Stimulated activated CD8-positive, alpha-beta memory T cell treated with anti-CD3 and anti-CD28 coated beads, Interleukin-12 subunit alpha, Interleukin-12 subunit beta, amount 100 ng/mL, for 1 hour (primary cell): Measurements from ENCODE around the gene KRTAP12-3.
"Not testable (repeated sequence)": the region's sequence is repeated elsewhere in the genome, so short reads cannot be mapped to it uniquely, and the experiment has no call there.

Experiments used
- DNase-seq: peaks from one replicate; pipeline ENCODE4 v3.0.0-alpha.2; 2020; ENCODE audit warnings: low read depth

The KRTAP12-3 gene

DNA sequence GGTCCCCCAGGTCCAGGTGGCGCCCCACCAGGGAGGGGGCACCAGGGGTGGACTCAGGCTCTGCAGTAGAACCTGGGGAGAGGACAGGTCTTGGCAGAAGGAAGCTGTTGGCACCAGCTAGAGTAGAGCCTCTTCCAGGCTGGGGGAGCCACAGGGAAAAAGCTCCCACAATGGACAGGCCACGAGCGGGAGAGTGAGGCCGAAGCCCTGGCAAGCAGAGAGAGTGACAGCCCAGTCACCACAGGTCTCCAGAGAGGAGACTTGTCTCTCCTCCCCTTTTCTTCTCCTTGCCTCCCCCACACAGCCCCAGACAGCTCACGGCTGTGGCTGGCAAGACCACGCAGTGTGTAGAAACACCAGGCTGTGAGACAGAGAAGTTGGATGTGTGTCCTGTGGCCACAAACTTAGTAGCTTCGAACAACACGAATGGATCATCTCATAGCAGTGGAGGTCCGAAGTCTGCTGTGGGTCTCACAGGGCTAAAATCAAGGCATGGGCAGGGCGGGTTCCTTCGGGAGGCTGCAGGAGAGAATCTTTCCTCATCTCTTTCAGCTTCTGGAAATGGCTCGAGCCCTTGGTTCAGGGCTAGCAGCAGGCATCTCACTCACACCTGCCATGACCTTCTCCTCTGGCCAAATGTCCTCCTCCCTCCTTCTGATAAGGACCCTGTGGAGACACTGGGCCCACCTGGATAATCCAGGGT lies 6.6 kb upstream of the KRTAP12-3 start:
- DNase-seq: no peak

DNA sequence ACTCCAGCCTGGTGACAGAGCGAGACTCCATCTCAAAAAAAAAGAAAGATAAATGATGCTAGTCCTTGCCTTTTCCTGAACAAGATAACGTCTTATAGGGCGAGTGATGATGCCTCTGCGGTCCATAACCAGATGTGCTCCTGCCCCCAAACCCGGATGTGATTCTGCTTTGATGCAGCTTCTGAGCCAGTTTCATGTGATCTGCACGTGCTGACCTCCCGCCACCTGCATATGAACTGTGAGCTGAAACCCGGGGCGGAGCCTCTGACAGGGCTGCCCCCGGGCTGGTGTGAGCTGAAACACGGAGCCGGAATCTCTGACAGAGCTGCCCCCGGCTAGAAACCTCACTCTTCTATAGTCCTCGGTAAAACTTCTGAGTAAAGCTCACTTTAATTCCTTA lies 4.6 kb upstream of the KRTAP12-3 start:
- no peak for DNase-seq

DNA sequence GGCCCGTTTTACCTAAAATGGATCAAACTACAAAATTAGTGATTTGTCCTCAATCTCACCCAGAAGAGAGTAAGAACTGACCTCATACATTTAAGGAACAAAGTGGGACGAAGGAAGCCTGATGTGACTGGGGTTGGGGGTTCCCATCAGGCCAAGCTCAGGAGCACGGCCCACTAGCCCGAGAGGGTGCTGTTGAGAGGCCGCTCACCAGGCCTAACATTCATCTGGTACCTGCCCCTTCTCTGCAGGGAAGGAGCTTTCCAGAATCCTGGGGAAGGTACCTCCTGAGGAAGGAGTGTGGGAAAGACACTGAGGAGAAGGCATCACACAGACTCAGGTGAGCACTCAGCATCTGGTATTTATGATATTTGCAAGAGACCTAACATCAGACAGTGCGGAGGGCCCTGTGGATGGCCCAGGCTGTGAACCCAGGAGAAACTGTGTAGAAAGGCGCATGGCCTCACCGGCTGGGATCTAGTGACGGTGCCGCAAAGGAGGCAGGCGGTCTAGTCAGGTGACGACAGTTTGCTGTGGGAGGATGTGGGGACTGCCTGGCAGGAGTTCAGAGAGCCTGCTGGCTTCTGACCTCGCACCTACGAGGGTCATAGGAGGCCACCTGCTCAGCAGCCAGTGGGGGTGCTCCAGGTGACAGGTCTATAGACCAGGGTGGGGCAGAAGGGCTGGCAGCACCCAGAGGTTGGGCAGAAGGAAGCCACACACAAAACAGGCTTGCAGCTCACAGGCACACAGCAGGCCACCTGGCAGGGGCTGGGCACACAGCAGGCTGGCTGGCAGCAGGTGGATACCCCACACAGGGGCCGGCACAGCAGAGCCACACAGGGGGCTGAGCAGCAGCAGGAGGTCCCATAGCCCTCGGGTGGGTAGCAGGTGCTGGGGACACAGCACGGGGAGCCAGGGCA lies 3.8 kb upstream of the KRTAP12-3 start:
- peak; percentile 27 for DNase-seq

DNA sequence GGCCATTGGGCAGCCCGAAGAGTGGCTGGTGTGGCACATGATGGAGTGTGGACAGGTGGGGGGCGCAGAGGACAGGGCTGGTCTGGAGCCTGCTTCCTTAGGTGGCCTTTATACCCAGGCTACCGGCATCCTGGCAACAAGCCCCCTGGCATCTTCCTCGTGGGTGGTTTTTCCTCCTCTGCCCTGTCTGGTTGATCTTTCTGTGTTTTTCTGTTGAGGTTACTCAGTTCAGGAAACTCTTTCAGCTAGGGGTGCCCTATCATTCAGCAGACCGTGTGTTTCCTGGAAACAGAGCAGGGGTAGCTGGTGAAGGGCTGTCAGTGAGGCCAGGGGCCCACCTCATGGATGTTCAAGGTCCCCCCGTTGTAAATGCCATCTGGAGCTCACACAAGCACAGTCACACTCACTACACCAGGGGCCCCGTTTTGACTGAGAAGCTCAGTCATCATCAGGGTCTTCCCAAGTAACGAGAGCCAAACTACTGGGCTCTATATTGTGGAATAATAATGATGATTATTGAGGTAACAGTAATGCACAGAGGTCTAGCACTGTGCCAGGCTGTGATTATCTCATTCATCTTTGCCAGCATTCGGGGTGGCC lies 3.1 kb upstream of the KRTAP12-3 start, which contains the start of gene KRTAP12-4:
Gene KRTAP12-4, minus strand, starts transcription at position 84 of the 600 bp plus-strand sequence. Its CDS starts 45 bp downstream, at position 39.
- no peak for DNase-seq

DNA sequence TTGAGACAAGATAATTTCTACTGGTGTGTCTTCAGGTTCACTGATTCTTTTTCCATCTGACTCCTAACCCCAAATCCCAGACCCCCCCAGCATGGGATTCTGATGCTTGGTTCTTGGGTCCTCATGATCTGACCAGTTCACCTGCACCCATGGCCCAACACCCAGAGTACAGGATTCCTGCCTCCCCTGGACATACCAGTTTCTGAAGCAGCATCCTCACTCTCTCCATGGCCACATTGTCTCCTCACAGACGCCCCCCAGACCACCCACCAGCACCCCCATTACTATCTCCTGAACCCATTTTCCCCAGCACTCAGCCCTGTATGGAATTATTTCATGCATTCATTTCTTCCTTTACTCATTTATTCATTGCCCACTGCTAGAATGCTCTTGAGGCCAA lies 864 bp upstream of the KRTAP12-3 start:
- no peak for DNase-seq

DNA sequence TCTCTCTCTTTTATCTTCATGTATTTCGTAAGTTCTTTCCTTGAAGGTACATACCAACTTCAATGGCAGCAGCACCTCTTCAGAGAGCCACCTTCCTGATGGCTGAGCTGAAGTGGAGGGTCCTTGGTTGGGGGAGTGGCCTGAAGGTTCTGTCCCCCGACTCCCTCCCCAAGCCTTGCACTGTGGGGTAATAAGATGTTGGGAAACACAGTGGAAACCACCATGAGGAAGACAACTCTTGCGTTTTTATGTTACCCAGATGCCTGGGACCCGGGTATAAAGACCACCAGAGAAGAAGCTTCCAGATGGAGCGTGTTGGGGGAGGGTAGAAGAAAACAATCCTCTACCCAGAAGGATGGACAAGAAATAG lies 794 bp downstream of the KRTAP12-3 start:
- no peak for DNase-seq

DNA sequence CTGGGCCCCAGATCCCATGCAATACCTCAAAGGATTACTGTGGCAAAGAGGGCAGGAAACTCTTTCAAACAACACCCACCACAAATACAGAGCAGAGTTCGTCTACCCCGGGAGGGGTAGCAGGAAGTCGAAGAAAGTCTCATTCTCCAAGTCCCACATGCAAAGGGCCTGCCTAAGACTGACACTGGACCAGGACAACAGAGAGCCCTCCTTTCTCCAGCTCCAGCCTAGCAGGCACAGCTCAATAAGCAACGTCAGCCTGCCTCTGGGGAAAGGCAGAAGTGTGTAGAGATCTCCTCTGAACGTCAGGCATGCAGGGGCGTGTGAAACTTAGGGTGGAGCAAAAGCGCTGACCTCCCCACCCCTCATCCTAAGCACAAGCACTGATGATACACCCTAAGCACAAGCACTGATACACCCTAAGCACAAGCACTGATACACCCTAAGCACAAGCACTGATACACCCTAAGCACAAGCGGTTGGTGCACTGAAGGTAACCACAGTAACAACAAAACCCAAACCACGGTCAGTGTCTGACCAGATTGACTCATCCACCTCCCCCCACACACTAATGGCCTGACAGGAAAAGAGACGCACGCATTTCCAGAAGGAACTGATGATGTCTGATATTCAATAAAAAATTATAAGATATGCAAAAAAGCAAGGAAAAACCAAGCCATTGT lies 1.3 kb downstream of the KRTAP12-3 start:
- DNase-seq: no peak

DNA sequence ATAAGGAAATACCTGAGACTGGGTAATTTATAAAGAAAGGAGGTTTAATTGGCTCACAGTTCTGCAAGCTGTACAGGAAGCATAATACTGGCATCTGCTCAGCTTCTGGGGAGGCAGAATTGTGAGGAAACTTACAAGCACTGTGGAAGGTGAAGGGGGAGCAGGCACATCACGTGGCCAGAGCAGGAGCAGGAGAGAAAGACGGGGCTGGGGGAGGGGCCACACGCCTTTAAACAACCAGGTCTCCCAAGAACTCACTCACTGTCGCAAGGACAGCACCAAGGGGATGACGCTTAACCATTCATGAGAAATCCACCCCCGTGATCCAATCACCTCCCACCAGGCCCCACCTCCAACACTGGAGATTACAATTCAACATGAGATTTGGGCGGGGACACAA lies 3.8 kb downstream of the KRTAP12-3 start:
- not testable (repeated sequence) for DNase-seq

DNA sequence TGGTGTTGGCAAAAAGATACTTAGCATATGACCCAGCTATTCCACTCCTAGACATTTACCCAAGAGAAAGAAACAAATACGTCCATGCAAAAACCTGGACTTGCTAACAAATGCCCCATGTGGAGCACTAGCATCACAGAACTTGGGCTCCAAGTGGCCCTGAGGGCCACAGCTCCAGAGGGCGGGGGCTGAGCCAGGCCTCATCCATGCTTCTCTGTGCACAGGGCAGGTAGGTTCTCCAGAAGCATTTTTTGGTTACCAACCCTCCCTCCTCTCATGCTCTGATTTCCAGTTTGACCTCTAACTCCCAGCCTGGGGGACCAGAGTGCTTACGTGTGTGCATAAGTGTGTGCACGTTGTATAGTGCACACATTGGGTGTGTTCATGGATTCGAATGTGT lies 7.0 kb downstream of the KRTAP12-3 start:
- no peak for DNase-seq

DNA sequence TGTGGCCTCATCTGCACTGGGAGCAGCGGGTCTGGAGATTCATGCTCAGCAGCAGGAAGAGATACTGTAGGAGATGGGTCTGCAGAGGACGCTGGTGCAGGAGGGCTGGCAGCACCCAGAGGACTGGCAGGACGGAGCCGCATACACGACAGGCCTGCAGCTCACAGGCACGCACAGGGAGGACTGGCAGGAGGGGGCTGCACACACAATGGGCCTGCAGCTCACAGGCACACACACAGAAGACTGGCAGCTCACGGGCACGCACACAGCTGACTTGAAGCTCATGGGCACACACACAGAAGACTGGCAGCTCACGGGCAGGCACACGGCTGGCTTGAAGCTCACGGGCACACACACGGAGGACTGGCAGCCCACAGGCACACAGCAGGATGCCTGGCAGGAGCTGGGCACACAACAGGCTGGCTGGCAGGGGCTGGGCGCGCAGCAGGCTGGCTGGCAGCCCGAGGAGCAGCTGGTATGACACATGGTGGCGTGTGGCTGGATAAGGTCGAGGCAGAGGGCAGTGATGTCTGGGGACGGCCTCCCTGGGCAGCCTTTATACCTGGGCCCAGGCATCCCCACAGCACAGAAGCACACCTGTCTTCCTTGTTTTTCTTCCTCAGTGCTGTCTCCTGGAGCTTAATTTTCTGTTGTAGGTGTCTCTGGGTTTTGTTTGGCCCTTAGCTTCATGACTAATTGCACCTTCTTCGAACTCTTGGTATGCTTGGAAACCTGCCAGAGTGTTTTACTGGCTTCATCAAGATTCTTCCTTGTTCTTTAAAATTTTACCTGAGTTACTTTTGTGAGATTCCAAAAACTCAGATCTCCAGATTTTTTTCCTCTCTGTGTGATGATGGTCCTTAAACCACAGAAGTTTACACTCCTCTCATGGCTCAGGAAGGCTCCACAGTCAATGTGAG lies 8.9 kb downstream of the KRTAP12-3 start, which contains the start of gene KRTAP12-2:
Gene KRTAP12-2, minus strand, starts transcription at position 527 of the 920 bp plus-strand sequence. Its CDS starts 41 bp downstream, at position 486.
- no peak for DNase-seq

DNA sequence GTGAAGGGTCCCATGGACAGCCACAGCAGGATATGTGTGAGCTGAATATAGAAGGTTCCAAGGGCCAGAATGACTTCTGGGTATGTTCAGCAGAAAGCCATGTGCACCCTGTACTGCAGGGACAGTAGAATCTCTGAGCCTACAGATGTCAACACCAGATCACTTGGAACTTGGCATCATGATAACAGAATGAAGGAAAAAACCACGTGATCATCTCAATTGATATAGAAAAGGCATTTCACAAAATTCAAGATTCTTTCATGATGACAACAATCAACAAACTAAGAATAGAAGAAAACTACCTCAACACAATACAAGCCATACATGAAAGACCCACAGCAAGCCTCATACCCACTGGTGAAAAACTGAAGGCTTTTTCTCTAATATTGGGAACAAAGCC lies 9.9 kb downstream of the KRTAP12-3 start:
- DNase-seq: no peak

DNA sequence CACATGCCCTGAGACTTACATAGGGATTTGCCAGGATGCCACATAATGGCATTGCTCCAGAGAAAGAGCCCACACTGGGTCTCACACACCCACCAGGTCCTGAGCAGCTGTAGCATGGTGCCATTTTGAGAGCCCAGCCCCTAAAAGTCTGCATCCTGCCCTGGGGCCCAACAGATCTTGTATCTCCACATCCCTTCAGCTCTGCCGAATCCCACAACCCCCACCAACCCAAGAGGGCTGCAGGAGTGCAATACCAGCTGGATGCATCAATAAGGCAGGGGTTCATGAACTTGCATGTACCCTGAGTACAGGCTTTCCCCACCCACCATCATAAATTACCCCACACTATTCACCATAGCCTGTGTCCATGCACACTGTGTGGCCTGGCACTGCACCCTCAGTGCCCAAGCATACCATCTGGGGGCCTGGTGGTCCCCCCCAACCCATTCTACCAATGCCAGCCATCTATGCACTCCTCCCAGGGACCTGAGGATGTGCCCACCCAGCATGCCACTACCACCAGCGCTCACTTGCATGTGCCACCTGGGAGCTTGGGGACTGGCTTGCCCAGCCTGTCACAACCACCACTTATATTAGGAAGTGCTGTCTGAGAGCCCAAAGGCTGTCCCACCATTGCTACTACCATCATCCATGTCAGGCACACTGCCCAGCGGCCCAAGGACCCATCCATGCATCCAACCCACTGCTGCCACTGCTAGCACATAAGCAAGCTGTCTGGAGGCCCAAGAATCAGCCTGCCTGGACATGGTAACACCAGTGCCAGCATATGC lies 13.1 kb downstream of the KRTAP12-3 start:
- DNase-seq: no peak

DNA sequence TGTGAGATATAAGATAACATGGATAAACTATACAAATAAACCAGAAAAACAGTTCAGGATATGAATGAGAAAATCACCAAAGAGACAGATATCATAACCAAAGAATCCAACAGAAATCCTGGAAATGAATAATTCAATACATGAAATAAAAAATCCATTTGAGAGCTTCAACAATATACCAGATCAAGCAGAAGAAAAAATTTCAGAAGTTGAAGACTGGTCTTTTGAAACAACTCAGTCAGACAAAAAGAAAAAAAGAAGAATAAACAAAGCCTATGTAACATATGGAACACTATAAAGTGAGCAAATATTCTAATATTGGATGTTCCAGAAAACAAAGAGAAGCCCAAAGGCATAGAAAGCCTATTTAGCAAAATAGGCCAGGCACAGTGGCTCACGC lies 14.2 kb downstream of the KRTAP12-3 start:
- no peak for DNase-seq

DNA sequence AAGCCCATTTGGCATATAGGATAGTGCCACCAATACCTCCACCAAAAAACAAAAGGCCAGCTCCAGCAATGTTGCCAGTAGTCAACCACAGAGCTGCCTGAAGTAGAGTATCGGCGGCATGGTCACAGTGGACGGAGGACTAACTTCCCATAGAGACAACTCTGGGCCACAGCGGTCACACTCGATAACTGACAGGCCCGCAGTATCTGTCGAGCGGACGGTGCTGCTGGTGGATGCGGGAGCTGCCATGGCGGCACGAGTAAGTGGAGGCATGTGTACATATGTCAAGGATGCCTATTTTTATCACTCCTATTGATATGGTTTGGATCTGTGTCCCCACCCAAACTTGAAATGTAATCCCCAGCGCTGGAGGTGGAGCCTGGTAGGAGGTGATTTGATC lies 20.1 kb downstream of the KRTAP12-3 start:
- no peak for DNase-seq

DNA sequence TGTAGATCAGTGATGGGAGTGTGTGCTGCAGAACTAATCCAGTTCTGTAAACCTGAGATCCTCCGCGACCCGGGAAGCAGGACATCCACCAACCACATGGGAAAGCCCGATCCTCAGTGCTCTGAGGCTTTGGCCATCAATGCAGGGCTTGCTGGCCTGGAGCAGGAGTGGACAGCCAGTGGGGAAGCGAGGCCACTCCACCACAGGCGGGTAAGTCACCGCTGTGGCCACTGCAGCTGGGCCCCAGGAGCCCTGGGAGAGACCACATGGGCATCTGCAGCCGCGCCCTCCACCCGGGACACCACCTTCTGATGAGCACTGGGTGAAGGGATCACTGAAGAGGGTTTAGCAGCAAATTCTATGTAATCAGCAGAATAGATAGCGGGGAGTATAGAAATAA lies 23.4 kb downstream of the KRTAP12-3 start:
- no peak for DNase-seq

DNA sequence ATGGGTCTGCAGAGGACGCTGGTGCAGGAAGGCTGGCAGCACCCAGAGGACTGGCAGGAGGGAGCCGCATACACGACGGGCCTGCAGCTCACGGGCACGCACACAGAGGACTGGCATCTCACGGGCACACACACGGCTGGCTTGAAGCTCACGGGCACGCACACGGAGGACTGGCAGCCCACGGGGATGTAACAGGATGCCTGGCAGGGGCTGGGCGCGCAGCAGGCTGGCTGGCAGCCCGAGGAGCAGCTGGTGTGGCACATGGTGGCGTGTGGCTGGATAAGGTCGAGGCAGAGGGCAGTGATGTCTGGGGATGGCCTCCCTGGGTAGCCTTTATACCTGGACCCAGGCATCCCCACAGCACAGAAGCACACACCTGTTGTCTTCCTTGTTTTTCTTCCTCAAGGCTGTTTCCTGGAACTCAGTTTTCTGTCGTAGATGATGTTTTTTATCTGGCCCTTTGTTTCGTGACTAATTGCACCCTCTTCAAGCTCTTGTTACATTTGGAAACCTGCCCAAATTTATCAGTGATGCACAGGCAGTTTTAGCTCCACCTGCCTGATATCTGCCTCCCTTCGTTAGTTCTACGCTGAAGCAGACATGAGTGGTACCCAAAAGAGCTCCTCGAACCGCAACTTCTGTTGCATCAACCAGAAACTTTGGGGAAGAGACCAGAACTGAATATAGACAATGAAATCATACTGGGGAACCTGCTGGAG lies 24.3 kb downstream of the KRTAP12-3 start, which contains the start of gene KRTAP12-1:
Gene KRTAP12-1, minus strand, starts transcription at position 303 of the 719 bp plus-strand sequence. Its CDS starts 40 bp downstream, at position 263.
- DNase-seq: no peak

DNA sequence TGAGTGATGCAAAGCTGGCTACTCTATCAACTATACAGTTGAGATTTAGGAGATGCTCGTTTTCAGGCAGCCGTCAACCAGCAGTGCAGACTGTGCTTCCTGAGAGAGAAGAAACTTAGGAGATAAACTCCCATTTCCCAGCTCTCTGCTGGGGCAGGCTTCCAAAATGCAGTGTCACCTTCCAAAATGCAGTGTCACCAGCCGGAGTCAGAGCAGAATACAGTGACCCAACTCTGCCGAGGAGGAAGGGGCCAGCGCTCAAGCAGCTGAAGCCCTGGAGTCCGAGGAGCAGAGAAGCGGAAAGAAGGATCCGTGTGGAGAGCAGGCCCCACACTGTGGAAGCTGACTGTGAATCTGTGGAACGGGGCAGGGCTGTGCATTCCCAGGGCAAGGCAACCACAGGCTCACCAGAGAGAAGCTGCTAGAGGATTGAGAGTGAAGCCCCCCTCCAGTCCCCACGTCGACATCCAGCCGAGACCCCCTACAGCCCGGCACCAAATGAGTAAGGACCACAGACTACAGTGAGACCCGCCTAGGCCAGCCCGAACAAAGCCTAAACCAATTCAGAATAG lies 24.9 kb downstream of the KRTAP12-3 start:
- no peak for DNase-seq

DNA sequence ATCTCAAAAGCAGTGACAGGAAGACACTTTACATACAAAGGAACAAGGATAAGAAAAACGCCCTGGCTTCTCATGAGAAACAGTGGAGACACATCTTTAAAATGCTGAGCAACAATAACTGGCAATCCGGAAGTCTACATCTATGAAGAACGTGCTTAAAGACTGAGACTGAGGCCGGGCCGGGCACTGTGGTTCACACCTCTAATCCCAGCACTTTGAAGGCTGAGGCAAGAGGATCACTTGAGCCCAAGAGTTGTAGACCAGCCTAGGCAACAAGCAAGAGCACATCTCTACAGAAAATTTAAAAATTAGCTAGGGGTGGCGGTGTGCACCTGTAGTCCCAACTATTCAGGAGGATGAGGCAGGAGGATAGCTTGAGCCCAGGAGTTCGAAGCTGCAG lies 26.3 kb downstream of the KRTAP12-3 start:
- no peak for DNase-seq

DNA sequence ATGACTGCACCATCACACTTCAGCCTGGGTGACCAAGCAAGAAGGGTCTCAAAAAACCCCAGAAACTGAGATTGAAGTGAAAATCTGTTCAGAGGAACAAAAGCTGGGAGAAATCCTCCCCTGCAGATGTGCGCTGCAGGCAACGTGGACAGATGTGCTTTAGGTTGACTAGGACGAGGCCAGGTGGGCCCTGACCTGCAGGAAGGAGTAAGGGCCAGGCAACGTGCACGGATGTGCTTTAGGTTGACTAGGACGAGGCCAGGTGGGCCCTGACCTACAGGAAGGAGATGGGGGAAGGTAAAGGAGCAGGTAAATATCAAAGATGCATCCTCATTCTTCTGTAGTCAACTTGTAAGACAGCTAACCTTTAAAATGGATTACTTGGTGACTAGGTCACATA lies 26.8 kb downstream of the KRTAP12-3 start:
- DNase-seq: no peak
